ENCODE data around the gene PSEN2. TPM values are rescaled to one million over a fixed set of nuclear protein-coding genes. Genes with fewer than 3 reads are reported as not detected.

The PSEN2 gene
- total and polyA plus RNA-seq, 2 of the 8 experiments (the other 6 are each of a cell fraction or from before 2014, with no cell fraction given): 22.9 to 29.0 TPM

DNA sequence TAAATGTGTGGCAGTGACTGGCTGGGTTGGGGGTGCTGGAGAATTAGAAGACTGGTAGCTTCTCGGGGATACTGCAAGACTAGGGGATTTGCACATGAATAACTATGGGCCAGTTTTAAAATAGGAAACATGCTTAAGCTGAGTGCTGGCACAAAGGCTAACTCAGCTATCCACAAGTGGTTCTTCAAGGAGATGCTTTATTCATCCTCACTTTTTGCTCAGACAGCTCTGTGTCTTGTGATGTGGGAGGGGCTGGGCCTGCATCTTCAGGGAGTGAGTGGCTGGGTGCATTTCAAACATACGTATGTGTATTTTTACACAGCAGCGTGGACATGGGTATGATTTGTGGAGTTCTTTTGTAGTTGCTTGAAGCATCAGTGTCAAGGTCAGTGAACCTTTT, 72.0 kb downstream of the PSEN2 start:
- no peak overlapping the region for H3K9ac ChIP-seq (replicated peaks in 1 of 4; ENCODE audit: extremely low read depth in 1 of 4, low read depth in 3 of 4, low read length in 3 of 4)
- 81% methylated on average over 3 of the region's 3 CpGs; no CpG with 5 or more reads in 1 of the 2 experiments for WGBS, 2 experiments (ENCODE audit: extremely low coverage in 1 of 2, insufficient coverage in 1 of 2, insufficient read length in 1 of 2, insufficient replicate concordance in 2 of 2, low coverage in 1 of 2, low lambda C conversion rate in 2 of 2, missing lambda C conversion rate in 1 of 2)
- no peak for TF ChIP-seq NRF1 (IDR thresholded peaks at IDR 0.05; ENCODE audit: low read depth, low read length)

More for the DNA sequence above, 72.0 kb downstream of the PSEN2 start:
- Histone ChIP-seq H3K23me2 (ENCODE audit: low read depth, low read length) (peaks cover 9% of the 10 kb centered on the region), H3K23ac (ENCODE audit: insufficient read length) (no peak overlapping the region), H4K8ac (ENCODE audit: extremely low read depth, insufficient read depth, low read length) (no peak overlapping the region), H3K36me3 (ENCODE audit: control insufficient read depth in 2 of 4, insufficient read depth in 4 of 4, low read length in 3 of 4) (no peaks in the 10 kb centered on the region), H4K91ac (replicated peaks; ENCODE audit: insufficient read length, low read length) (no peak overlapping the region), H3K9me3 (ENCODE audit: insufficient read depth in 2 of 2, low read depth in 1 of 2, low read length in 1 of 2) (no peaks in the 10 kb centered on the region), H3K79me1 (ENCODE audit: low read depth, low read length) (peaks cover 10% of the 10 kb centered on the region), H4K20me1 (replicated peaks in 1 of 2; ENCODE audit: control insufficient read depth in 1 of 2, insufficient read depth in 2 of 2, low read length in 2 of 2) (peaks cover 1 to 3% of the 10 kb centered on the region in 2 experiments), H3K4ac (replicated peaks; ENCODE audit: insufficient read length, low read depth, low read length) (no peak overlapping the region), H3K4me1 (replicated peaks in 1 of 4; ENCODE audit: control insufficient read depth in 3 of 4, insufficient read depth in 4 of 4, low read length in 3 of 4) (peaks cover 2 to 11% (median 5%) of the 10 kb centered on the region in 4 experiments), H3K14ac (ENCODE audit: insufficient read length) (no peak overlapping the region), H4K5ac (ENCODE audit: insufficient read length, low read depth, low read length) (no peak overlapping the region), H3K18ac (ENCODE audit: extremely low read depth, low read length) (0 out of 2 replicates have a peak overlapping the region, but pooled peaks have one; percentile 24), H3K4me3 (ENCODE audit: extremely low read depth in 1 of 4, insufficient read depth in 2 of 4, low read depth in 3 of 4, low read length in 4 of 4) (no peak overlapping the region), H2BK12ac (ENCODE audit: low read depth, low read length) (no peak overlapping the region), H2BK20ac (ENCODE audit: low read length) (no peak overlapping the region), H2AFZ (ENCODE audit: low read length) (no peak overlapping the region), H2AK5ac (ENCODE audit: low read depth, low read length) (no peak overlapping the region), H3K27ac (ENCODE audit: low read depth, low read length) (no peak overlapping the region), H3K79me2 (ENCODE audit: control insufficient read depth in 1 of 2, insufficient read depth in 2 of 2, low read length in 2 of 2) (peaks cover 0 to 62% of the 10 kb centered on the region in 2 experiments; a peak in 2 of 4 replicates), H3K4me2 (ENCODE audit: insufficient read depth in 1 of 2, low read depth in 2 of 2, low read length in 2 of 2) (peak overlapping the region; percentile 10 to 33; a peak in 2 of 4 replicates), H3K27me3 (replicated peaks in 1 of 4; ENCODE audit: control insufficient read depth in 3 of 4, extremely low read depth in 1 of 4, insufficient read depth in 3 of 4, low read length in 3 of 4) (peaks cover 0 to 2% (median 0%) of the 10 kb centered on the region in 4 experiments; a peak in 3 of 7 replicates), H2BK15ac (ENCODE audit: low read length) (no peak overlapping the region), H2BK120ac (replicated peaks; ENCODE audit: low read depth, low read length) (no peak overlapping the region), H3K56ac (replicated peaks; ENCODE audit: insufficient read length, low read depth, low read length) (no peak overlapping the region), H2BK5ac (ENCODE audit: low read depth, low read length) (no peak overlapping the region; the same call in 1 of the 2 replicates)
- DNase-seq (ENCODE audit: low read depth in 1 of 2, low spot score in 2 of 2) (no peak), FAIRE-seq (no peak)
- CTCF ChIA-PET (ENCODE audit: partially characterized antibody): interaction anchor here (1.0 kb wide), 1 partner anchor 35 kb away, joined by 3 read pairs; no protein-coding TSS in a partner anchor
- POLR2A ChIA-PET (ENCODE audit: partially characterized antibody): interaction anchor here (1.4 kb wide), 1 partner anchor 12 kb away, joined by 3 read pairs; no protein-coding TSS in a partner anchor
